ENCODE data around the gene PRPS1L1. TPM values are rescaled to one million over a fixed set of nuclear protein-coding genes. Genes with fewer than 3 reads are reported as not detected.

PRPS1L1 gene
- polyA plus RNA-seq, 1 donor (not counting 4 experiments of a cell fraction or from before 2014, with no cell fraction given): not detected

DNA sequence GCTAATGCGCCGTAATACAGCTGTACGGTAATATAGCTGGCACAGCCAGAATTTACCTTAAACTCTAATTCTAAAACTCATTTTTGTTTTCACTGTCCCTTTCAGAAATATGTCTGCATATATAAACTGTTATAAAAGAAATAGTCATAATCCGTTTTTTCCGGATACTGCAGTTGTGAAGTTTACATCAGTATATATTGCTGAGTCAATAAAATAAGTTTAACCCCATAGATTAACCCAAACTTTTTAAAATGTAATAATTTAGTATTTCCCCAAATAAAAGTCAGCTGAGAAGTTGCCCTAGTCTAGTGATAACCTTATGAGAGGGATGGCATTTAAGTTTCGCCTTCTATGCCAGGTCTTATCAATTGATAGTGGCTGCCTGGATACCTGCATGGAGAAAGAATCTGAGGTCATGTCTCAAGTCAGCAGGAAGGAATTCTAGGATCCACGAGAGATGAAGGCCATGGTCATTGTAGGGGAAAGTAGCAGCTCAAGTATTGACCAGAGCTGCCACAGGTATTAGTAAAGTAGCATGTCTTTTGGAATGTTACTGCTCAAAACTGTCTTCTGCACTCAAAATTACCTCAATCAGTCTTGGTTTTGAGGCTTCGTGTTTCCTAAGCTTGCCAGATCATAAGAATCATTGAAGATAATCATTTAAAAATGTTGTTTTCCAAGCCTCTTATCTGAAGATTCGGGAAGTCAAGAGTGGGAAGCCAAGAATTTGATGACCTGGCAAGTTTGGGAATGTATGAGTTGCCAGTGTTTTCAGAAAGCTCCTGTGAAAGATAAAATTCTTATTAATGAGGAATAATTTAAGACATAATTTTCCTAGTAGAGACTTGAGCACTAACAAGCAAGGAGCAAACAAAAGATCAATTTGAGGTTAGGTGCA lies 10.8 kb downstream of the PRPS1L1 start:
- dilution Hi-C loops (cut with MboI; ENCODE audit: extremely low pct_ligation_motif_present, low sequenced_read_pairs): no loop called here
- FAIRE-seq: no peak
- no peaks in the 10 kb centered on the region for H3K36me3 ChIP-seq (ENCODE audit: control insufficient read depth in 2 of 2, extremely low read depth in 1 of 2, insufficient read depth in 2 of 2, low read length in 2 of 2)
- no peaks in the 10 kb centered on the region for H3K9me1 ChIP-seq (ENCODE audit: control insufficient read depth, extremely low read depth, insufficient read depth, low read length)
- no peak for TF ChIP-seq EZH2 (IDR thresholded peaks at IDR 0.05; ENCODE audit: low read length)
- TF ChIP-seq, protein P1, sequence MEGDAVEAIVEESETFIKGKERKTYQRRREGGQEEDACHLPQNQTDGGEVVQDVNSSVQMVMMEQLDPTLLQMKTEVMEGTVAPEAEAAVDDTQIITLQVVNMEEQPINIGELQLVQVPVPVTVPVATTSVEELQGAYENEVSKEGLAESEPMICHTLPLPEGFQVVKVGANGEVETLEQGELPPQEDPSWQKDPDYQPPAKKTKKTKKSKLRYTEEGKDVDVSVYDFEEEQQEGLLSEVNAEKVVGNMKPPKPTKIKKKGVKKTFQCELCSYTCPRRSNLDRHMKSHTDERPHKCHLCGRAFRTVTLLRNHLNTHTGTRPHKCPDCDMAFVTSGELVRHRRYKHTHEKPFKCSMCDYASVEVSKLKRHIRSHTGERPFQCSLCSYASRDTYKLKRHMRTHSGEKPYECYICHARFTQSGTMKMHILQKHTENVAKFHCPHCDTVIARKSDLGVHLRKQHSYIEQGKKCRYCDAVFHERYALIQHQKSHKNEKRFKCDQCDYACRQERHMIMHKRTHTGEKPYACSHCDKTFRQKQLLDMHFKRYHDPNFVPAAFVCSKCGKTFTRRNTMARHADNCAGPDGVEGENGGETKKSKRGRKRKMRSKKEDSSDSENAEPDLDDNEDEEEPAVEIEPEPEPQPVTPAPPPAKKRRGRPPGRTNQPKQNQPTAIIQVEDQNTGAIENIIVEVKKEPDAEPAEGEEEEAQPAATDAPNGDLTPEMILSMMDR (optimal IDR thresholded peaks at IDR 0.05 in 1 of 3, IDR thresholded peaks at IDR 0.05 in 1 of 3, conservative IDR thresholded peaks at IDR 0.05 in 1 of 3; ENCODE audit: extremely low read depth in 1 of 3, insufficient read depth in 2 of 3, low read length in 3 of 3): no peak
- no peak overlapping the region for H3K4me3 ChIP-seq (ENCODE audit: control insufficient read depth in 2 of 3, extremely low read depth in 1 of 3, insufficient read depth in 2 of 3, low read depth in 1 of 3, low read length in 3 of 3)
- H3K27ac ChIP-seq (ENCODE audit: control insufficient read depth, insufficient read depth, low read length): no peak overlapping the region
- H4K20me1 ChIP-seq (ENCODE audit: control insufficient read depth, extremely low read depth, insufficient read depth, low read length): no peaks in the 10 kb centered on the region
- no peak overlapping the region for H3K4me2 ChIP-seq (ENCODE audit: control insufficient read depth, extremely low read depth, insufficient read depth, low read depth, low read length)
- DNase-seq (ENCODE audit: low read depth, low spot score): no peak
- H3K9ac ChIP-seq (ENCODE audit: control insufficient read depth, extremely low read depth, insufficient read depth, low read length): no peak overlapping the region
- H2AFZ ChIP-seq (ENCODE audit: control insufficient read depth, low read length): no peak overlapping the region
- H3K9me3 ChIP-seq (ENCODE audit: control insufficient read depth, low read depth, low read length): no peaks in the 10 kb centered on the region
- H3K79me2 ChIP-seq (ENCODE audit: control insufficient read depth, insufficient read depth, low read length): no peaks in the 10 kb centered on the region
- H3K27me3 ChIP-seq (ENCODE audit: control insufficient read depth, extremely low read depth, insufficient read depth, low read length): no peaks in the 10 kb centered on the region
- peaks cover 10% of the 10 kb centered on the region for H3K4me1 ChIP-seq (ENCODE audit: control insufficient read depth, extremely low read depth, insufficient read depth, low read length)

DNA sequence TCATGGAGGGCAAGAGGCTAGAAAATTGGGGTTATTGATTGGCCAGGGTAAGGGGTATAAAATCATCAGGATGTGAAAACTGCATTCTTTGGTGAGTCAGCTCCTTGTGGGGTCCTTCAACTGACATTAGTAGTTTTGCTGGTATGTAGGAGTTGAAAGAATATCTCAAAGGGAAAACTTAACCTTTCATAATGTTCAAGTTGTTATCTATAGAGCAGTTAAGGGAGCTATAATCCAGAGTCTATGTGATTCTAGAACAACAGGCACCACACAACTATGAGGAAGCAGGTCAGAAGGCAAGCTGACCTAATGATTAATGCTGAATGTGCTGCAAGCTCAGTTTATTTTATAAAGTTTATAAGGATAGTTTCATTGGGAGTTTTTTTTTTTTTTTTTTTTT lies 13.7 kb downstream of the PRPS1L1 start:
- no peak overlapping the region for H3K4me3 ChIP-seq (ENCODE audit: control insufficient read depth in 2 of 3, extremely low read depth in 1 of 3, insufficient read depth in 2 of 3, low read depth in 1 of 3, low read length in 3 of 3)
- no peak overlapping the region for H3K9ac ChIP-seq (ENCODE audit: control insufficient read depth, extremely low read depth, insufficient read depth, low read length)
- H3K27me3 ChIP-seq (ENCODE audit: control insufficient read depth, extremely low read depth, insufficient read depth, low read length): no peaks in the 10 kb centered on the region
- dilution Hi-C loops (cut with MboI; ENCODE audit: extremely low pct_ligation_motif_present, low sequenced_read_pairs): no loop called here
- FAIRE-seq (no peak), DNase-seq (ENCODE audit: low read depth, low spot score) (no peak)
- H3K4me1 ChIP-seq (ENCODE audit: control insufficient read depth, extremely low read depth, insufficient read depth, low read length): no peaks in the 10 kb centered on the region
- H4K20me1 ChIP-seq (ENCODE audit: control insufficient read depth, extremely low read depth, insufficient read depth, low read length): no peaks in the 10 kb centered on the region
- no peaks in the 10 kb centered on the region for H3K9me1 ChIP-seq (ENCODE audit: control insufficient read depth, extremely low read depth, insufficient read depth, low read length)
- H3K4me2 ChIP-seq (ENCODE audit: control insufficient read depth, extremely low read depth, insufficient read depth, low read depth, low read length): no peak overlapping the region
- H3K79me2 ChIP-seq (ENCODE audit: control insufficient read depth, insufficient read depth, low read length): no peaks in the 10 kb centered on the region
- TF ChIP-seq, protein P1 (optimal IDR thresholded peaks at IDR 0.05 in 1 of 3, IDR thresholded peaks at IDR 0.05 in 1 of 3, conservative IDR thresholded peaks at IDR 0.05 in 1 of 3; ENCODE audit: extremely low read depth in 1 of 3, insufficient read depth in 2 of 3, low read length in 3 of 3): no peak
- TF ChIP-seq EZH2 (IDR thresholded peaks at IDR 0.05; ENCODE audit: low read length): no peak
- H3K36me3 ChIP-seq (ENCODE audit: control insufficient read depth in 2 of 2, extremely low read depth in 1 of 2, insufficient read depth in 2 of 2, low read length in 2 of 2): no peaks in the 10 kb centered on the region
- no peak overlapping the region for H3K27ac ChIP-seq (ENCODE audit: control insufficient read depth, insufficient read depth, low read length)
- H2AFZ ChIP-seq (ENCODE audit: control insufficient read depth, low read length): no peak overlapping the region
- no peaks in the 10 kb centered on the region for H3K9me3 ChIP-seq (ENCODE audit: control insufficient read depth, low read depth, low read length)
